ENCODE results near the gene SDK1. TPM values are rescaled to one million over a fixed set of nuclear protein-coding genes. Genes with fewer than 3 reads are reported as not detected.

SDK1 gene
- total RNA-seq, 1 donor from 2014 or later: 0.16 TPM

DNA sequence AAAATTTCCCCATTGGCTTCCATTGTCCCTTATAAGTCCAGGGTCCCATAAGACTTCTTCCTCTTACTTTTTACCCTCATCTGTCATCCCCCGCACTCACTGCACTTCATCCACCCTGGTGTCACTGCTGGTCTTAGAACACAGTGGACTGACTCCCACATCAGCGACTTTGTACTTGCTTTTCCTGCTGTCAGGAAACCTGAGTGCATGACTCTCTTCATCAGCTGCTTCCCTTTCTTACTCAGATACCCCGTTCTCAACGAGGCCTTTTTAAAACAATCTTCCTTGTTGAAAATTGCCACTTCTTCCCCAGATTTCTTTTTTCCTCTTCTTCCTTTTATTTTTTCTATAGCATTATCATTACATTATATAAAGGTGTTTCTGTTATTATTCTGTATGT lies 305.4 kb downstream of the SDK1 start:
- intact Hi-C loops (cut with micrococcal nuclease): no loop called here
- Mint-ChIP-seq H3K27me3 (peaks cover 4% of the 10 kb centered on the region), H3K9me3 (peaks cover 7% of the 10 kb centered on the region), H3K4me1 (no peaks in the 10 kb centered on the region), H3K36me3 (ENCODE audit: low read depth) (no peaks in the 10 kb centered on the region), H3K27ac (no peak overlapping the region), H3K4me3 (no peak overlapping the region)
- peak; percentile 30 for DNase-seq

DNA sequence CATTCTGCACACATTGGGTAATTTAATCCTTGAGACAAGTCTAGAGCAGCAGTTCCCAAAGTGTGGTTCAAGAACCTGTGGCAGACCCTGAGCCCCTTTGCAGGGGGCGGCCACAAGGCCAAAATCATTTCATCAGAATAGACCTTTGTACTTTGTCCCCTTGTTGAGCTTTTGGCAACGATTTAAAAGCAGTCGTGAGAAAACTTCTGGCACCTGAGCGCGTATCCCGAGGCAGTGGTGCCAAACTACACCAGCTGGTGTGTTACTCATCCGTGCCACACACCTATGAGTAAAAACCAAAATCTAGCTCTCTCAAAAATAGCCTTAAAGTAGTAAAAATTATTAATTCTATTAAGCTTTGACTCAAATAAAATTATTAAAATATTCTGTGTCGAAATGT lies 306.8 kb downstream of the SDK1 start:
- Mint-ChIP-seq H3K9me3 (peaks cover 7% of the 10 kb centered on the region), H3K27ac (no peak overlapping the region), H3K4me1 (no peaks in the 10 kb centered on the region), H3K4me3 (no peak overlapping the region), H3K27me3 (peaks cover 4% of the 10 kb centered on the region), H3K36me3 (ENCODE audit: low read depth) (no peaks in the 10 kb centered on the region)
- no peak for DNase-seq
- intact Hi-C loops (cut with micrococcal nuclease): no loop called here

DNA sequence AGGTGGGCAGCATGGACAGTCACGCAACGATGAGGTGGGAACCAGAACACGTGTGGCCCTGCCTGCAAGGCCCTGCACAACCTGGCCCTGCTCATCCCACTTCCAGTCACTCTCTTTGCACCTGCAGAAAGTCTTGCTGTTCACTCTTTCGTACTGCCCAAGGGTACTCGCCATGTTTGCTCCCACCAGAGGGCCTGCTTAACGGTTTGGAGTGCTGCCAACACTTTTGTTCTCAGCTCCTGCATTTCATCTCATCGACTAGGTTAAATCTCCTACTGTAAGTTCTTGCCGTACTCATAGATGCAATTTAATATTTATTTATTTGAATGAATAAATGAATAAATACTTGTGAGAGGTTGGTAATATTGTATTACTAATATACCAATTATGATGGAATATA lies 315.3 kb downstream of the SDK1 start:
- no peaks in the 10 kb centered on the region for H3K9me3 Mint-ChIP-seq

DNA sequence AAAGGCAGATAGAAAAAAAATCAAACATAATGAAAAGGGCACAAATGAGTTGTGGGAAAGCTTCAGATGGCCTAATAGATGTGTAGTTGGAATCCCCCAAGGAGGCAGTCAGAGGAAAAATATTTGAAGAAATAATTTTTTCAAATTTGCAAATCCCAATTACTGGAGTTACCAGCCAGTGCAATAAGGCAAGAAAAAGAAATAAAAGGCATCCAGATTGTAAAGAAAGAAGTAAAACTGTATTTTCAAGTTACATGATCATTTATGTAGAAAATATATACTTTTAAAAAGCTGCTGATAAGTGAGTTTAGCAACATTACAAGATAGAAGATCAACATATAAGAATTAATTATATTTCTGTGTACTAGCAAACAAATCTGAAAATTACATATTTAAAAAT lies 329.0 kb downstream of the SDK1 start:
- intact Hi-C loops (cut with micrococcal nuclease): no loop called here
- no peak overlapping the region for H3K4me3 Mint-ChIP-seq
- no peak for DNase-seq
- no peaks in the 10 kb centered on the region for H3K4me1 Mint-ChIP-seq
- H3K27me3 Mint-ChIP-seq: no peaks in the 10 kb centered on the region
- H3K9me3 Mint-ChIP-seq: peaks cover 23% of the 10 kb centered on the region
- no peak overlapping the region for H3K27ac Mint-ChIP-seq
- no peaks in the 10 kb centered on the region for H3K36me3 Mint-ChIP-seq (ENCODE audit: low read depth)

More for the DNA sequence above, 315.3 kb downstream of the SDK1 start:
- Mint-ChIP-seq H3K27ac (no peak overlapping the region), H3K4me3 (no peak overlapping the region), H3K27me3 (peaks cover under 1% of the 10 kb centered on the region), H3K36me3 (ENCODE audit: low read depth) (no peaks in the 10 kb centered on the region), H3K4me1 (no peaks in the 10 kb centered on the region)
- no peak for DNase-seq
- intact Hi-C loops (cut with micrococcal nuclease): no loop called here

DNA sequence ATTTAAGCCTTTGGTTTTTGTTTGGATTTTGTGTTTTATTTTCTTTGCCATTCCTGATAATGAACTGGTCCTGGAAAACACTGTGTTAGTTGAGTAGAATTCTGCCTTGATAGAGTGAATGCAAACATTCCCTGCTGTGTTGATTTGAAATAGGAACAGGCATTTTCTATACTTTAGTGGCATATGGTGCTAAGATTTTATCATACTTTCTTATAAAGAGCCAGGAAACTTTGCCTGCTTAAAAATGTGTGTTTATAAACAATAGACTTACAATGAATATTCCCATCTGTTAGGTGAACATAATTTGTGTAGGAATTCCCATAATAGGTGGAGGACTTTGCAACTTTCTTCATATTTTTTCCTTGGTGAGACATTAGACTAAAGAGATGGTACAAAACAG lies 333.3 kb downstream of the SDK1 start:
- intact Hi-C loops (cut with micrococcal nuclease): no loop called here
- Mint-ChIP-seq H3K27ac (no peak overlapping the region), H3K4me3 (no peak overlapping the region), H3K27me3 (peaks cover 2% of the 10 kb centered on the region), H3K9me3 (peaks cover 15% of the 10 kb centered on the region), H3K4me1 (no peaks in the 10 kb centered on the region), H3K36me3 (ENCODE audit: low read depth) (no peaks in the 10 kb centered on the region)
- DNase-seq: no peak

DNA sequence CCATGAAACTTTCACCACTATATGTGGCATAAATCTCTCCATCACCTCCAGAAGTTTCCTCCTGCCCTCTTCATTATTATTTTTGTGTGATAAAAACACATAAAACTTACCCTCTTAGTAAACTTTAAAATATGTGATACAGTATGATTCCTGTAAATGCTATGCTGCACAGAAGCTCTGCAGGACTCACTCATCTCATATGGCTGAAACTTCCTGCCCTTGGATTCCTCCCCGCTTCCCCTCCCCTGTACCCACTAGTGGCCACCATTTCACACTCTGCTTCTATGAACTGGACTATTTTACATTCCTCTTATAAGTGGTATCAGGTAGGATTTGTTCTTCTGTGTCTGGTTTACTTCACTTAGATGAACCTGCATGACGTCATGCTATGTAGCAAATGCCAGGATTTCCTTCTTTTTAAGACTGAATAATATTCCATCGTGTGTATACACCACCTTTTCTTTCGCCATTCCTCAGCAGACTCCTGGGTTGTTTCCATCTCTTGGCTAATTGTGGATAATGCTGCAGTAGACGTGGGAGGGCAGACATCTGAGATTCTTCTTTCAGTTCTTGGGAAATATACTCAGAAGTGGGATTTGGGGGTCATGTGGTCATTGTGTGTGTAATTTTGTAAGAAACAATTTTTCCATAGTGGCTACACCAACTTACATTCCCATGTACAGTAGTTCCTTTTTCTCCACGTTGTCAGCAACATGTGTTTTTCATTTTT lies 335.2 kb downstream of the SDK1 start:
- Mint-ChIP-seq H3K4me3 (no peak overlapping the region), H3K36me3 (ENCODE audit: low read depth) (no peaks in the 10 kb centered on the region), H3K9me3 (peaks cover 3% of the 10 kb centered on the region), H3K27me3 (peaks cover 2% of the 10 kb centered on the region), H3K4me1 (no peaks in the 10 kb centered on the region), H3K27ac (no peak overlapping the region)
- no peak for DNase-seq
- intact Hi-C loops (cut with micrococcal nuclease): no loop called here

DNA sequence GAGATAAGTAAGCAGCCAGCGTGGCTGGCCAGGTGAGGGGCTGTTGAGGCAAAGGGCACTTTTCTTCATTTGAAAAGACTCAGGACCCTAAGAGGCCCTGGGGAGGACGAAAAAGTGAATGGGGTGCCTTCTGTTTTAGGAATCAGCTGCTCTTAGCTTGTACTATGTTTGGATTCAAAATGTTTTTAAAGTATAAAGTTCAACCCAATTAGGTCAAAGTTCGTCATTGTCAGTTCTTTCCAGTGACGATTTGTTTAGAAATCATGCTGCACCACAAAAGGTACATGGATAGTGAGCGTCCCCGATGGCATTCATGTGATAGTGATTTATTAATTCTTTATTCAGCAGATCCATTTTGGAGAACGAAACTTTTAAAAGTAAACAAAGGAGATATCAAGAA lies 338.2 kb downstream of the SDK1 start:
- Mint-ChIP-seq H3K27ac (no peak overlapping the region), H3K9me3 (no peaks in the 10 kb centered on the region), H3K4me1 (no peaks in the 10 kb centered on the region), H3K27me3 (peaks cover 2% of the 10 kb centered on the region), H3K36me3 (ENCODE audit: low read depth) (no peaks in the 10 kb centered on the region), H3K4me3 (no peak overlapping the region)
- intact Hi-C loops (cut with micrococcal nuclease): no loop called here
- no peak for DNase-seq

DNA sequence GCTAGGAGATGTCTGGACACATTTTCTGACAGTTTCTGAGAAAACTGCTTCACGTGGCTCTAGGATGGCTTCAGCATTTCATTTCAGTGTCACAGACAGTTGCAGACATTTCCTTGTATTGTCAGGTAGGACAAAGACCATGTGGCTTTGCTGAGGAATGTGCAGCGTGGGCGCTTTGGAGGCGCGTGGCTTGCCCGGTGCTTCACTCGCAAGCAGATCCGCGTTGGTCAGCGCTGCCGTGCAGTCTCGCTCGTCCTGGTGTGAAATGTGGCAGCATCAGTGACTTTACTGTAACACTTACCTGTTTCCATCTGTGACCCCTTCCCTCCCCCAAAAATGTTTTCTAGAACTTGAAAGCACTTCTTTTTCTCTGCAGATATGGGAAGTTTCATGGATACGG lies 340.5 kb downstream of the SDK1 start:
- no peaks in the 10 kb centered on the region for H3K36me3 Mint-ChIP-seq (ENCODE audit: low read depth)
- H3K27me3 Mint-ChIP-seq: peaks cover 2% of the 10 kb centered on the region
- no peak overlapping the region for H3K27ac Mint-ChIP-seq
- DNase-seq: no peak
- intact Hi-C loops (cut with micrococcal nuclease): no loop called here
- no peak overlapping the region for H3K4me3 Mint-ChIP-seq
- H3K9me3 Mint-ChIP-seq: no peaks in the 10 kb centered on the region
- no peaks in the 10 kb centered on the region for H3K4me1 Mint-ChIP-seq

DNA sequence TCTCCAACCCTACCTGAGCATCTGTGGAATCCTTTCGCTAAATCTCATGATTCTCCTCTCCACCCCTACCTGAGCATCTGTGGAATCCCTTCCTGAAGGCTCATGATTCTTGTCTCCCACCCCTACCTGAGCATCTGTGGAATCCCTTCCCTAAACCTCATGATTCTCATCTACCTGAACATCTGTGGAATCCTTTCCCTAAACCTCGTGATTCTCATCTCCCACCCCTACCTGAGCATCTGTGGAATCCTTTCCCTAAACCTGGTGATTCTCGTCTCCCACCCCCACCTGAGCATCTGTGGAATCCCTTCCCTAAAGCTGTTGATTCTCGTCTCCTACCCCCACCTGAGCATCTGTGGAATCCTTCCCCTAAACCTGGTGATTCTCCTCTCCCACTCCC lies 342.0 kb downstream of the SDK1 start:
- no peaks in the 10 kb centered on the region for H3K36me3 Mint-ChIP-seq (ENCODE audit: low read depth)
- intact Hi-C loops (cut with micrococcal nuclease): no loop called here
- no peaks in the 10 kb centered on the region for H3K9me3 Mint-ChIP-seq
- H3K27me3 Mint-ChIP-seq: peaks cover 2% of the 10 kb centered on the region
- H3K4me1 Mint-ChIP-seq: no peaks in the 10 kb centered on the region
- H3K4me3 Mint-ChIP-seq: no peak overlapping the region
- no peak for DNase-seq
- no peak overlapping the region for H3K27ac Mint-ChIP-seq

DNA sequence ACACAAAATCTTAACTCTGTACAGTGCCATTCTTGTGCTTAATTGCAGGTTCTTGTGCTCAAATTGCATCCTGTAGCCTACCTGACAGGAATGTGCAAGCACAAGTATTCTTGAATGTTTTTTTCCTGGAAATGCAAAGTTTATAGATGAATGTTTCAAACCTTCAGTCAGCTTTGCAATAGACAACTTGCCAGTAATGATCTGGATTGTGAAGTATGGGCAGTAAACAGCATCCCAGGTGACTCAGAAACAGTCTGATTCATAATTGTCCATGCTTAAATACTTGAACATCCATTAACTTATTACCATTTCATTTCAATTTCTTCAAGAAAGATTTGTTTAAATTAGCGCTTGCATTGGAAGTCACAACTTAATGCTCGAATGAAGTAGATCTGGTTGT lies 347.2 kb downstream of the SDK1 start:
- peaks cover 3% of the 10 kb centered on the region for H3K27me3 Mint-ChIP-seq

DNA sequence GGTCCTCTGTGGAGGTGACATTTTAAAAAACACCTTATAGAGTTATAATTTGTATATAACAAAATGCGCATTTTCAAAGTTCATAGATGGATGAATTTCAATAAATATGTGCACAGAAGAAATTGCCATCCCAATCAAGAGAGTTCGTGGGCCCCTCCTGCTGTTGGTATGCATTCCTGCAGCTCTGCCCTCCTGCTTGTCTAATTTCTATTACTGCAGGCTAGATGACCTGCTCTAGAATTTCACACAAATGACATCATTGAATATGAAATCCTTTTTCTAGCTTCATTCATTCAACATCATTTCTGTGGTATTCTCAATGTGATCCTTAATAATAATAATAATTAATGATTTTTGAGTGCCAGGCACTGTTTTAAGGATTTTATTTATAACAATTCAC lies 348.2 kb downstream of the SDK1 start:
- DNase-seq: no peak
- H3K4me3 Mint-ChIP-seq: no peak overlapping the region
- no peaks in the 10 kb centered on the region for H3K4me1 Mint-ChIP-seq
- H3K27ac Mint-ChIP-seq: no peak overlapping the region
- intact Hi-C loops (cut with micrococcal nuclease): no loop called here
- no peaks in the 10 kb centered on the region for H3K36me3 Mint-ChIP-seq (ENCODE audit: low read depth)
- peaks cover 3% of the 10 kb centered on the region for H3K27me3 Mint-ChIP-seq
- no peaks in the 10 kb centered on the region for H3K9me3 Mint-ChIP-seq

More for the DNA sequence above, 347.2 kb downstream of the SDK1 start:
- Mint-ChIP-seq H3K36me3 (ENCODE audit: low read depth) (no peaks in the 10 kb centered on the region), H3K4me3 (no peak overlapping the region), H3K27ac (no peak overlapping the region), H3K4me1 (no peaks in the 10 kb centered on the region), H3K9me3 (no peaks in the 10 kb centered on the region)
- intact Hi-C loops (cut with micrococcal nuclease): no loop called here
- no peak for DNase-seq

DNA sequence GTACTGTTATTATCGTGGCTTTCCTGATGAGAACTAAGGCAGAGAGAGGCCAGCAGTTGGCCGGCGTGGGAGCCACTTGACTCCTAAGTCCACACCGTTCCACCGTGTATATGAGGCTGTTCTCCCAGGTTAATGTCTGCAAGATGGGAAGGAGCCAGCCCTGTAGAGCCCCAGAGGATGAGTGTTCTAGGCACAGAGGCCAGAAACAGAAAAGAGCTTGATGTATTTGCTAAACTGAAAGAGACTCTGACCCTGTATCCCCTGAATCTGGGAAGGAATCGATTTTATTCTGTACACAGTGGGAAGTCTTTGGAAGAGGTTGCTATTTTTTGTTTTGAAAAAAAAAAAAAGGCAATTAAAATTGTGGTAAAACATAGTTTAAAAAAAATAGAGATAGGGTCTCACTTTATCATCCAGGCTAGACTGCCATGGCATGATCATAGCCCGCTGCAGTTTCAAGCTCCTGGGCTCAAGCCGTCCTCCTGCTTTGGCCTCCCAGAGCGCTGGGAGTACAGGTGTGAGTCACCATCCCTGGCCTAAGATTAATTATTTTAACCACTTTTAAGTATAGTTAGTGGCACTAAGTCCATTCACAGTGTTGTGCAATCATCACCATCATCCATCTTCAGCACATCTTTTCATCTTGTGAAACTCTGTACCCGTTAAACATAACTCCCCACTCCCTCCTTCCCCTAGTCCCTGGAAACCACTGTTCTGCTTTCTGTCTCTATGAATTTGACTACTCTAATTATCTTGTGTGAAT lies 348.8 kb downstream of the SDK1 start:
- no peaks in the 10 kb centered on the region for H3K4me1 Mint-ChIP-seq
- intact Hi-C loops (cut with micrococcal nuclease): no loop called here
- DNase-seq: no peak
- H3K27me3 Mint-ChIP-seq: peaks cover 3% of the 10 kb centered on the region
- no peaks in the 10 kb centered on the region for H3K36me3 Mint-ChIP-seq (ENCODE audit: low read depth)
- no peak overlapping the region for H3K27ac Mint-ChIP-seq
- no peaks in the 10 kb centered on the region for H3K9me3 Mint-ChIP-seq
- H3K4me3 Mint-ChIP-seq: no peak overlapping the region

DNA sequence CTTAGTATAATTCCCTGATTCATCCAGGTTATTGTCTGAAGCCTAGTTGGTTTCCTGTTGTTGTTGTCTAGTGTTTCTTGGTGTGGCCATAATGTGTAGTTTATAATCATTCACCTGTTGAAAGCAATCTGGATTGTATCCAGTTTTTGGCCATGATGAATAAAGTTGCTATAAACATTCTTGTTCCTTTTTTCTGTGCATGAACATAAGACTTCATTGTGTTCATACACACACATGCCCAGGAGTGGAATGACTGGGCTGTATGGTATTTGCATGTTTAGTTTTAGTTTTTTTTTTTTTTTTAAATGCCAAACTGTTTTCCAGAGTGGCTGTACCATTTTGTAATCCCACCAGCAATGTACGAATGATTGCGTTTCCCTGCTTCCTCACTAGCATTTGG lies 349.8 kb downstream of the SDK1 start:
- H3K4me1 Mint-ChIP-seq: no peaks in the 10 kb centered on the region
- no peak overlapping the region for H3K4me3 Mint-ChIP-seq
- intact Hi-C loops (cut with micrococcal nuclease): no loop called here
- DNase-seq: no peak
- H3K27me3 Mint-ChIP-seq: peaks cover 3% of the 10 kb centered on the region
- H3K36me3 Mint-ChIP-seq (ENCODE audit: low read depth): no peaks in the 10 kb centered on the region
- H3K9me3 Mint-ChIP-seq: no peaks in the 10 kb centered on the region
- no peak overlapping the region for H3K27ac Mint-ChIP-seq

DNA sequence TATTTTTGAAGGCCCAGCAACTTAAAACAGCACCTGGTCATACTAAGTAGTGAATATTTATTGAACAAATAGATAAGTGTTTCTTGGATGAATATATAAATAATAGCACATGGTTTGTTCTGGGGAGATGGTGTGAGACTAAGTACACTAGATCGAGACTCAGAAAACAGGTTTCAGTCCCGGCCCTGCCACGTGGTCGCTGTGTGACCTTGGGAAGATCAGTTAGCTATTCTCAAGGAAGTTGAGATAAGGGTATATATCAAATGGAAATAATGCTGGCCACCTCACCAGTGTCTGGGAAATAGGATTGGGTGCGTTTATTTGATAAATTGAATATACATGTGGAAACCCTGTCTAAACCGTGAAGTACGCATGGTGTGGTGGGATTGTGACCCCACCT lies 354.6 kb downstream of the SDK1 start:
- H3K27ac Mint-ChIP-seq: no peak overlapping the region
- H3K36me3 Mint-ChIP-seq (ENCODE audit: low read depth): no peaks in the 10 kb centered on the region
- DNase-seq: no peak
- intact Hi-C loops (cut with micrococcal nuclease): no loop called here
- H3K4me1 Mint-ChIP-seq: no peaks in the 10 kb centered on the region
- no peak overlapping the region for H3K4me3 Mint-ChIP-seq
- peaks cover 2% of the 10 kb centered on the region for H3K27me3 Mint-ChIP-seq
- H3K9me3 Mint-ChIP-seq: no peaks in the 10 kb centered on the region

All from activated CD4-positive, alpha-beta T cell treated with anti-CD3 and anti-CD28 coated beads, Interleukin-2, amount 10 ng/mL, durations not matched to agents 24 days and 14 days (primary cell).